Measurements from ENCODE around the gene SQSTM1.

Gene SQSTM1

DNA sequence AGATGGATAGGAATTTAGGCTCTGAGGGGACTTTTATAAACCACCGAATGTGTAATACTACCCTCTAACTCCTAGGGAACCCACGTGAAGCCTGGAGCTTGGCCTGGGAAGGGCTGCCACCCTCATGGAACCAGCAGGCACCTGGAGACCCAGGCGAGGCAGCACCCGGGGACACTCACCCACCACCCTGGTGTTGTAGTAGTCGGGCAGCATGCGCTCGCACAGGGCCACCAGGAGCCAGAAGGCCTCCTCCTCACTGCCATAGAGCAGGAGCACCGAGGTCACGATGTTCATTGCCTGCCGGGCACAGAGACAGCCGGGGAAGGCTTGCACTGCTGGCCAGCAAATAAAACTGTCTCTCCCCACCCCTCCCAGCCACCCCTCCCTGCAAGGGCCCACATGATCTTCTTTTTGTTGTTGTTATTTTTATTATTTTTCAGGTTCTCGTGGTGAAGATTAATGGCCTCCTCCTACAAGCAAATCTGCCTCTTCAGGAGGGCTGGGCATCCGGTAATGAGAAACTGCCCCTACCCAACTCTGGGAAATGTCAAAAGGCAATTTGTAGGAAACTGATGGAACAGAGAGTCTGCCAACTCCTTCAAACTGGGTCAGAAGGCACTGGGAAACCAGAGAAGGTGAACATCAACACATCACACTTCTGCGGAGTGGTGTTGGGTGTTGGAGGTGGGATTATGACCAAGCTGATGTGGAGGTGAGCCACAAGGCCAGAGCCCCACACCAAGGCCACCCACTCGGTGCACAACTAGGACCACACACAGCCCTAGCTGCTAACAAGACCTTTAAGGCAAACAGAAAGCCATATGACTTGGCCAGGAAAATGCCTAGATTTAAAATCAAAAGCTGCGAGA lies 55.3 kb downstream of the SQSTM1 start:
- DNase-seq: no peak

DNA sequence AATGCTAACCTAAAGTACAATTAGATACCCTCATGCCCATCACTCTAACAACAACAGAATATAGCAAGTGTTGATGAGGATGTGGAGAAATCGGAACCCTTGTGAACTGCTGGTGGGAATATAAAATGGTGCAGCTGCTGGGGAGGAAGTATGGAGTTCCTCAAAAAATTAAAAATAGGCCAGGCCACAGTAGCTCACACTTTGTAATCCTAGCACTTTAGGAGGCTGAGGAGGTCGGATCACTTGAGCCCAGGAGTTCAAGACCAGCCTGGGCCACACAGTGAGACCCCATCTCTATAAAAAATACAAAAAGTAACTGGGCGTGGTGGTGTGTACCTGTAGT lies 55.9 kb downstream of the SQSTM1 start:
- DNase-seq: no peak

DNA sequence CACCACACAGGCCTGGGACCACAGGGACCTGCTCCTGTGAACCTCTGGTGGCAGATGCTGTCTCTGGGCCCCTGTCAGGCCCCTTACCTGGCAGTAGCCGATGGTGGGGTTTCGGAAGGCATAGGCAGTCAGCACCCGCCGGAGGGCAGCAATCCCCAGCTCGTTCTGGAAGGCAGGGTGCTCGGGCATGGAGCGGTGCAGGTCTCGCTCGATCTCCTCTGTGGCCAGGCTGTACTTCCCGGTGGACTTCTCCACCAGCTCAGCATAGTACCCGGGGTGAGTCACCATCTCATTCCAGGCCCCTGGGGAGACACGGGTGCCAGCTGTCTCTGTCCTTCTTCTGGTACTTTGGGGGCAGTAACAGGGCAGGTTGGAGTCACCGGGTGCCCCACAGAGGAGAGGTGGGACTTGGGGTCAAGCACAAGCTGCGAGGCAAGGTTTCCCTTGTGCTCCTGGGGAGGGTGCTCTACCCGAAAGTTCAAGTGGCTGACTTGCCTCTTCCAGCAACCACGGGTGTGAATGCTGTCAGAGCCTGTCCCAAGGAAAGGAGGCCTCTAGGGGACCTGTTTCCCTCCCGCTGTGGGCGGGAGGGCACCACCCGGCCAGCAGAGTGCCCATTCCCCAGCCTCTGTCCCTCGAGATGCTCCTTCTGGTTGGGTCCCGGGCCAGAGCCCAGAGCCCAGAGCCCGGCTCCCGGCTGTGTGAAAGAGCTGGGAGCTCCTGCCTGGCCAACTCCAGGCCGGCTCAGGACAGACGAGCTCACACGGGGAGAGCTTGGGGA lies 57.7 kb downstream of the SQSTM1 start:
- DNase-seq: no peak

DNA sequence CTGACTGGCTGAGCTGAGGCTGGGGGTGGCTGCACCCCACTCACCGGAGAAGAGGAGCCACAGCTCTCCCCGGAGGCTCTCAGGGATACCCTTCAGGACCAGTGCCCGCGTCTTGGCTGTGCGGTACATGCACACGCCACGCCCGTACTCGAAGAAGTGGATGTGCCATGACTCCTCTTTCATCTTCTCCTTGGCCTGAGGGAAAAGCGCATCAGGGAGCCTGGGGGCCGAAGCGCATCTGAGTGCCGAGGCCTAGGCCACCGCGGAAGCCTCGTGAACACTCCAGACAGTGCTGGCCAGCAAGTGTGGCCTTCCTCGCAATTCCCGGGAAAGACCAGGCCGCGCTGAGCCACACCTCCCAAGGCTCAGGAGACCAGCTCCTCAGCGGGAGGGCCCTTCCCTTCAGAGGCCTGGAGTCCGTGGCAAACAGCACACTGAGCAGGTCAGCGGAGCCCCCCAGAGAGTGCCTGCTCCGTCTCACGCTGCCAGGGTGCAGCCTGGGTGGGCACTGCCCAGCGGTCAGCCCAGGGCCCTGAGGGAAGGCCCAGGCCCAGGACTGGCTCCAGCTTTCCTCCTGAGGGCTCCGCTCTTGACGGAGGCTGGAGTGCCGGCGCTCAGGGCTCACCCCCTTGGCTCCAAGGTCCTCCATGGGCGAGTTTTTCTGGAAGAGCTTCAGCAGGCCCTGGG lies 58.4 kb downstream of the SQSTM1 start:
- DNase-seq: no peak

DNA sequence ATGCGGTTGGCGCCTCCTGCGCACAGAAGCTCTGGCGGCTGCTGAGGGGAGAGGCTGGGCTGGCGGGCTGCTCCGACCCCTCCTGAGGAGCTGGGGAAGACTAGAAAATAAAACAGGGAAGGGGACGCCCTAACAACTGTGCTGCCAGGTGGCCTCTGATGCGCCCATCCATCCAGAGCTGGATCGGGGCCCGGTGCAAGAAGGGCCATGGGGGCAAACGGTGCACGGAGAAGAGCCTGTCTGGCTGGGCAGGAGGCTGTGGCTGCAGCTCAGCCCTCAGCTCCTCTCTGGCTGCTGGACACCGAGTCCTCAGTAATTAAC lies 58.9 kb downstream of the SQSTM1 start:
- no peak for DNase-seq

DNA sequence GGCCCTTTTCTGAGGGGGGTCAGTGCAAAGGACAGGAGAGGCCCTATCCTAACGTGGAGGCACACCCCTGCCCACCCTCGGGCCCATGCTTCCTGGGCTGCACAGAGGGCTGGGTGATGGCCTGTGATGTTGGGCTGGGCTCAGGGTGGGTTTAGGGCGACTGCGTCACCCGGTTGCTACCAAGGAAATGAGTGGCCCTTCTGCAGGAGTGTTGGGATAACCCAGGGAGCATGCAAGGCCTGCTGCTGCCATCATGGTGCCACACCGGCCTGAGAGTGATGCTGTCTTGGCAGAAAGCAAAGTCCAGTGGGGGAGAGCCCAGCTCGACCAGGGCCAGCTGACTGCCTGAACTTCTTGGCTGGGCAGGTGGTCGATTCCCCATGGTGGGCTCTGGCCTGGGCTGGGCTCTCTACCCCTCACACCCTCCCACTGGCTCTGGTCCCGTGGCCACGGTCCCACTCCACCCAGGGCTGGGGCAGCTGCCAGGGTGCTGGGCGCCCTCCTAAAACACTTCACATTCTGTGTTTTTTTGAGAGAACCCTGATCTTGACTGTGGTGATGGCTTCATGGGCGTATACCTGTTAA lies 59.5 kb downstream of the SQSTM1 start:
- no peak for DNase-seq

DNA sequence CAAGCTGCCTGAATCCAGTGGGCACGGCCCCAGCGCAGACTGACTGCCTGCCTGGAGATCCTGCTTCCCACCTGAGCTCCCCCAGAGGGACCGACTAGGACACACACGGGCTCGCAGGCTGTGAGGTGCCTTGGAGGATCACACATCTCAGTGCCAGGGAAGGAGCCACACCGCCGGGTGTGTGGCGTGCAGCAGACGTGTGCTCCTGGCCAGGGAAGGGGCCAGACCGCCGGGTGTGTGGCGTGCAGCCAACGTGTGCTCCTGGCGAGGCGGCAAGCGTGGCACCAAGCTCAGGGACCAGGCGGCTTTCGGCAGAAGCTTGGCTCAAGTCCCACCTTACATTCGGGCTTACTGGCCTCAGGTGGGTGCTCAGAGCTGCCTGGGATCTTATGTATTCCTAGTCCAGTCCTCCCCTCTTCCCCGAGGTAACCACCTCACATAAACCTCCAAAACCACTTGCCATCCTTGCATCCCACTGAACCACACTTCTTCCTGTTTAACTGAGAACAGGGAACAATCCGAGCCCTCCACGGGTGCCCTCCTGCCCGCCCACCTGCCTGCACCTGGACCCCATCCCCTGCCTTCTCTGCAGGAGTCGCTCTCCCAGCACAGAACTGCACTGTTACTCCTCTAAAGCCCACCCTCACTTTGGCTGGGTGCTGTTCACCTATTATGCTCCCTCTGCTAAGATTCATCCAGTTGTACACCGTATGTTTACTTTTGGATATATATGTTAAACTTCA lies 60.3 kb downstream of the SQSTM1 start:
- DNase-seq: no peak

DNA sequence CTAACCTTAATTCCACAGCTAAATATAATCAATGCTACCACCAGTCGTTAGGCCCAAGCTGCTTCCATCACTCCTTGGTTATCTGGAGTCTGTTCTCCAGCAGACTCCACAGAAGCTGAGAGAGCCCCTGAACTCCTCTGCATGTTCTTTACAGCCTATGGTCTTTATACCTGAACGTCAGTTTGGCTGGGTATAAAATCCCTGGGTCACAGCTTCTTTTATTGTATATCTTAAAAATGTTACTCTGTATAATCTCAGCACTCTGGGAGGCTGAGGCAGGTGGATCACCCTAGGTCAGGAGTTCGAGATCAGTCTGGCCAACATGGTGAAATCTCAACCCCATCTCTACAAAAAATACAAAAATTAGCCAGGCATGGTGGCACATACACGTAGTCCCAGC lies 61.6 kb downstream of the SQSTM1 start:
- no peak for DNase-seq

DNA sequence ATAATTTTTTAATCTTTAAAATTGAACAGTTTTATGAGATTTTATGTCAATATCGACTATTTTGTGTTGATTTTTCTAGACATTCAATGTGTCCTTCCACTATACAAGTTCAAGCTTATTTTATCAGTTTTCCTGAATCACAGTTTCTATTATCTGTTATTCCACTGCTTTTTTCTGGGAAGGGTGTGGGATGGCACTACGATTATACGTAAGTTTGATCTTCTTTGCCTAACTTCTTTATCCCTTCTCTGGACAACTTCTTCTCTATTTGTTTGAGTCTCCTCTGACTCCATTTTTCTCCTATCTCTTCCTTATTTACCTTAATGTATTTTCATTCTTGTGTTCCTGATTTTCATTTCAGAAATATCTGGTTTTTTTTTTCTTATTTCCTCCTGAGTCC lies 62.5 kb downstream of the SQSTM1 start:
- no peak for DNase-seq

DNA sequence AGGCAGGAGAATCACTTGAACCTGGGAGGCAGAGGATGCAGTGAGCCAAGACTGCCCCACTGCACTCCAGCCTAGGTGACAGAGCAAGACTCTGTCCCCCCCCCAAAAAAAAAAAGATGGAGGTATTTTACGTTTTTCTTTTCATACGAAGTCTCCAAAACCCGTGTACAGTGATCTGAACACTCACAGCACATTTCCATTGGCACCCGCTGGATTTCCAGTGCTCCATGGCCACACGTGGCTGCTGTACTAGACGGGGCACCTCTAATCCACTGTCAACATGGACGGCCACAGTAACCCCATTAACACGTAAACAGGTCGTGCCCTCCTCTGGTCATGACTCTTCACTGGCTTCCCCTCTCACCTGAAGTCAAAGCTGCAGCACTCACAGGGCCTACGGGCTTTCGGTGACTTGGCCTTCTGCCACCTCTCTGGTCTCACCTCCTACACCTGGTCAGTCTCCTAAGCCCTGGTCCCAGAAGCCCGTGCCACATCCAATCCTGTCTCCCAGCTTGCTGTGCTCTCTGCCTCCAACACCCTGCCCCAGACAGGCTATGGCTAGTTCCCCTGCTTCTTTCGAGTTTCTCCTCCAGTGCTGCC lies 64.9 kb downstream of the SQSTM1 start:
- no peak for DNase-seq

DNA sequence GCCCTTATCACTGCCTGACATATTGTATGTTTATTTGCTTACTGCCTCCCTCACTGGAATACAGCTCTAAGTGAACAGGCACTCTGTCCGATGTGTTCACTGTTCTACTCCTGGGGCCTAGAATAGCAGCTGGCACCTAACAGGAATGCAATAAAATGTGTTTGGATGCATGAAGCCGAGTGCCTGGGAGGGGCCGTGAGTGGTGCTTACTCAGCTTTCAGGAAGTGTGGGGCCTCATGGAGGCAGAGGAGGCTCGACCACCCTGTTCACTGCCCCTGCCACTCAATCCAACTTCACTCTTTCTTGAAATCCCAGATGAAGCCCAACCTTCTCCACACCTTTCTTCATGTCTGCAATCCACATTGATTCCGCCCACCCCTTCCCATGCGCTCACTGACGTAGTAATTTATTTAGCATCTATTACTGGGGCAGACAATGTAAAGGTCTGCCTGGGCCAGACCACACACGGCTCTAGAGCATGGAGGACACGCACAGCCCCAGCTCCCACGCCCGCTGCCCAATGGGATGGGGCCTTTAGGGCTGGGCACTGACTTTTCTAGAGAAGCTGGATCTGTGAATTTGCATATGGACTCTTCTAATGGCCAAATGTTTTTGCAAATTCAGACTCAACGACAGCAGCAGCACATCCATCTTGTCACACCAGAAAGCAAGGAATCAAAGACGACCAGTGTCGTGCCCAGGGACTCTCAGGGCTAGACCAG lies 65.6 kb downstream of the SQSTM1 start:
- no peak for DNase-seq

DNA sequence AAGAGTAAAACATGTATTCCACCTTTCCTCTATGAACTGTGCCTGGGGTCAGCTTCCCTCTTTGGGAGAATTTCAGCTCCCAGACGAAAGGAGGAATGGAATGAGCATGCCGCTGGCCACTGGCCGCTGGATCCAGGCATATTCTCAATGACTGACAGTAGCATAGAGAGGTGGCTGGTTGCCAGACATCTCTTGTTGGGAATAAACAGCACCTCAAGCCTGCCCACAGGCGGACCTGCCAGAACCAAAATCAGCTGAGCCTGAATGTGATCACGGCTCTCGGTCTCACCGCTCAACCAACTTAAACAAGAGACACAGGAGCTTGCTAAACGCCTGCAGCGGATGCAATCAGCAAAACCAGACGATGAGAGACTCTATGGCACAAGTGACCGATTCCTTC lies 66.4 kb downstream of the SQSTM1 start:
- no peak for DNase-seq

Measured in NCI-H526 (cell line).